Measurements from ENCODE around the gene NLGN1. TPM values are rescaled to one million over a fixed set of nuclear protein-coding genes. Genes with fewer than 3 reads are reported as not detected.

The NLGN1 gene
- total RNA-seq, 1 donor from 2014 or later = 34.8 TPM

DNA sequence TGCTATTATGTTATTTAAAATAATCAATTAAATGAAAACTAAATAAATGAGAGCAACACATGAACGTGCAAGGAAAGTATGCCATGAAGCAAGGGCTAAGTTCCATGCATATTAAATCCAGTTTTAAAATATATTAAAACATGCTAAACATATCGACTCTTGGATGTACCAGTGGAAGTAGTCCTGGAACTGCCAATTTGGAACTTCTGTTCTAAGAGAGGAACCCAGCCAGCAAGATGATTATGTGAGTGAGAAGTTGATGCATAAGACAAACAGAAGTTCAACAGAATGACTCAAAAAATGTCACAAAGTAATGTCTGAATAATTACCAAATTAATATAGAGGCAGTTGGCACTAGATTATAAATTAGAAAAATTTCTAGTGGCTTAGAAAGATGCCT lies 714.2 kb downstream of the NLGN1 start:
- Mint-ChIP-seq H3K4me3 (no peak overlapping the region), H3K9me3 (no peaks in the 10 kb centered on the region), H3K4me1 (no peaks in the 10 kb centered on the region), H3K27me3 (ENCODE audit: insufficient read depth, low read depth) (no peaks in the 10 kb centered on the region), H3K27ac (no peak overlapping the region), H3K36me3 (no peaks in the 10 kb centered on the region)
- Histone ChIP-seq H3F3A (ENCODE audit: low read depth) (no peaks in the 10 kb centered on the region), H3K4me2 (no peak overlapping the region), H4K20me1 (ENCODE audit: low read depth) (no peaks in the 10 kb centered on the region), H3K36me3 (no peaks in the 10 kb centered on the region), H2AFZ (replicated peaks) (no peak overlapping the region), H3K9ac (no peak overlapping the region), H3K79me2 (ENCODE audit: low read depth) (no peaks in the 10 kb centered on the region), H3K27me3 (no peaks in the 10 kb centered on the region), H3K9me3 (ENCODE audit: low read depth) (no peaks in the 10 kb centered on the region), H3K4me3 (no peak overlapping the region), H3K4me1 (no peaks in the 10 kb centered on the region), H3K27ac (no peak overlapping the region)
- TF ChIP-seq EZH2phosphoT487 (IDR thresholded peaks at IDR 0.05) (no peak), CTCF (IDR thresholded peaks at IDR 0.05) (no peak), EZH2 (IDR thresholded peaks at IDR 0.05) (no peak)
- DNase-seq (ENCODE audit: low spot score) = no peak

- Mint-ChIP-seq H3K27ac (no peak overlapping the region), H3K4me1 (peaks cover 9% of the 10 kb centered on the region), H3K4me3 (no peak overlapping the region), H3K36me3 (no peaks in the 10 kb centered on the region), H3K9me3 (no peaks in the 10 kb centered on the region), H3K27me3 (ENCODE audit: insufficient read depth, low read depth) (no peaks in the 10 kb centered on the region)
- H4K20me1 ChIP-seq (ENCODE audit: low read depth) = no peaks in the 10 kb centered on the region
- no peaks in the 10 kb centered on the region for H3K9me3 ChIP-seq (ENCODE audit: low read depth)
- H3K4me2 ChIP-seq = no peak overlapping the region
- no peak overlapping the region for H2AFZ ChIP-seq (replicated peaks)
- no peak overlapping the region for H3K4me3 ChIP-seq
- no peaks in the 10 kb centered on the region for H3K4me1 ChIP-seq
- TF ChIP-seq EZH2phosphoT487 (IDR thresholded peaks at IDR 0.05) = no peak
- no peak for TF ChIP-seq EZH2 (IDR thresholded peaks at IDR 0.05)
- no peak for TF ChIP-seq CTCF (IDR thresholded peaks at IDR 0.05)
- H3K79me2 ChIP-seq (ENCODE audit: low read depth) = no peaks in the 10 kb centered on the region
- H3K27me3 ChIP-seq = no peaks in the 10 kb centered on the region
- H3K27ac ChIP-seq = no peak overlapping the region
- no peaks in the 10 kb centered on the region for H3F3A ChIP-seq (ENCODE audit: low read depth)
- H3K36me3 ChIP-seq = no peaks in the 10 kb centered on the region
- DNase-seq (ENCODE audit: low spot score) = no peak
- H3K9ac ChIP-seq = no peak overlapping the region
Measured at GRCh38 chr3:174116421-174116820, 718.9 kb downstream of the NLGN1 start.

GRCh38 chr3:174120997-174121396 lies 723.5 kb downstream of the NLGN1 start:
- H3K27me3 ChIP-seq = no peaks in the 10 kb centered on the region
- no peak for DNase-seq (ENCODE audit: low spot score)
- H3F3A ChIP-seq (ENCODE audit: low read depth) = no peaks in the 10 kb centered on the region
- no peaks in the 10 kb centered on the region for H3K4me1 ChIP-seq
- no peaks in the 10 kb centered on the region for H3K9me3 Mint-ChIP-seq
- TF ChIP-seq CTCF (IDR thresholded peaks at IDR 0.05) (no peak), EZH2phosphoT487 (IDR thresholded peaks at IDR 0.05) (no peak), EZH2 (IDR thresholded peaks at IDR 0.05) (no peak)
- peaks cover 9% of the 10 kb centered on the region for H3K4me1 Mint-ChIP-seq
- H3K27ac Mint-ChIP-seq = no peak overlapping the region
- H3K27ac ChIP-seq = no peak overlapping the region
- H3K27me3 Mint-ChIP-seq (ENCODE audit: insufficient read depth, low read depth) = no peaks in the 10 kb centered on the region
- H3K4me3 ChIP-seq = no peak overlapping the region
- no peaks in the 10 kb centered on the region for H3K9me3 ChIP-seq (ENCODE audit: low read depth)
- no peak overlapping the region for H2AFZ ChIP-seq (replicated peaks)
- no peak overlapping the region for H3K9ac ChIP-seq
- no peaks in the 10 kb centered on the region for H4K20me1 ChIP-seq (ENCODE audit: low read depth)
- H3K4me3 Mint-ChIP-seq = no peak overlapping the region
- H3K4me2 ChIP-seq = no peak overlapping the region
- no peaks in the 10 kb centered on the region for H3K36me3 Mint-ChIP-seq
- no peaks in the 10 kb centered on the region for H3K36me3 ChIP-seq
- H3K79me2 ChIP-seq (ENCODE audit: low read depth) = no peaks in the 10 kb centered on the region
